IMR-90 (cell line): ENCODE results near the gene PTPRG. TPM values are rescaled to one million over a fixed set of nuclear protein-coding genes. Genes with fewer than 3 reads are reported as not detected.

Experiments
- ATAC-seq: fragments of 200-7000 bp; cut with Tn5 transposase; 2 replicates; pipeline ENCODE4 v1.9.1; 2020; ENCODE audit warnings: low read depth, mild to moderate bottlenecking, moderate library complexity
- BruUV-seq: library from RNA; stranded (reverse); fragments of 400-500 nt; replicated peaks from 2 replicates; lab custom pipeline; 2021; lab: Mats Ljungman, UMichigan
- CTCF ChIA-PET: fragments of 300-600 bp; formaldehyde crosslinking; extraction: SDS; loops from one replicate; lab custom pipeline; 2021; ENCODE audit warnings: antibody characterized with exemption; lab: Yijun Ruan, JAX
- POLR2A ChIA-PET: fragments of 300-600 bp; sonication (Branson Sonifier 250); formaldehyde crosslinking; loops from one replicate; lab custom pipeline; 2022; ENCODE audit warnings: antibody characterized with exemption; ENCODE audit not compliant: unreplicated experiment; lab: Charles Lee
- DNase-seq: peaks from one replicate; pipeline ENCODE4 v3.0.0; 2013
- H2AFZ ChIP-seq: replicated peaks from 2 replicates; pipeline ENCODE3; 2013; ENCODE audit warnings: low read length, mild to moderate bottlenecking; ENCODE audit not compliant: poor library complexity
- H2AK5ac ChIP-seq: 2 replicates; pipeline ENCODE4 v1.6.1; 2013; ENCODE audit warnings: low read depth, low read length, inconsistent platforms
- H2AK9ac ChIP-seq: replicated peaks from 2 replicates; pipeline ENCODE3; 2013; ENCODE audit warnings: mild to moderate bottlenecking, low read depth, low read length, moderate library complexity; ENCODE audit not compliant: poor library complexity
- H2BK120ac ChIP-seq: 2 replicates; pipeline ENCODE4 v1.6.1; 2013; ENCODE audit warnings: low read depth, low read length, inconsistent platforms
- H2BK15ac ChIP-seq: 3 replicates; pipeline ENCODE4 v1.6.1; 2013; ENCODE audit warnings: low read depth, low read length, inconsistent platforms
- H2BK20ac ChIP-seq: 2 replicates; pipeline ENCODE4 v1.6.1; 2013; ENCODE audit warnings: low read depth, mild to moderate bottlenecking, inconsistent platforms, low read length, moderate library complexity
- H2BK5ac ChIP-seq: 2 replicates; pipeline ENCODE4 v1.6.1; 2013; ENCODE audit warnings: mild to moderate bottlenecking, low read depth, low read length, inconsistent platforms; ENCODE audit not compliant: poor library complexity, severe bottlenecking
- H3K14ac ChIP-seq: replicated peaks from 2 replicates; pipeline ENCODE4 v1.6.1; 2013; ENCODE audit warnings: low read depth, low read length, inconsistent platforms
- H3K18ac ChIP-seq: 2 replicates; pipeline ENCODE4 v1.6.1; 2013; ENCODE audit warnings: low read depth, low read length, control low read depth
- H3K23ac ChIP-seq: 2 replicates; pipeline ENCODE4 v1.6.1; 2013; ENCODE audit warnings: low read depth, low read length, inconsistent platforms
- H3K27ac ChIP-seq: 2 replicates; pipeline ENCODE4 v1.5.1; 2013; ENCODE audit warnings: mild to moderate bottlenecking, control low read depth, low read length; ENCODE audit not compliant: insufficient read depth
- H3K27me3 ChIP-seq: 2 replicates; pipeline ENCODE4 v1.6.1; 2013; ENCODE audit warnings: low read length; ENCODE audit not compliant: control insufficient read depth, insufficient read depth
- H3K36me3 ChIP-seq: 2 replicates; pipeline ENCODE4 v1.6.1; 2013; ENCODE audit warnings: low read length, mixed read lengths; ENCODE audit not compliant: control insufficient read depth, insufficient read depth
- H3K4ac ChIP-seq: 2 replicates; pipeline ENCODE4 v1.6.1; 2013; ENCODE audit warnings: low read depth, low read length, inconsistent platforms
- H3K4me1 ChIP-seq: 2 replicates; pipeline ENCODE4 v1.6.1; 2013; ENCODE audit warnings: low read length, mixed read lengths; ENCODE audit not compliant: control insufficient read depth, insufficient read depth
- H3K4me2 ChIP-seq: 2 replicates; pipeline ENCODE4 v1.6.1; 2013; ENCODE audit warnings: low read depth, mild to moderate bottlenecking, control low read depth, low read length, moderate library complexity
- H3K4me3 ChIP-seq: 2 replicates; pipeline ENCODE4 v1.5.1; 2013; ENCODE audit warnings: low read depth, mild to moderate bottlenecking, control low read depth, low read length, moderate library complexity; ENCODE audit not compliant: insufficient read depth
- H3K56ac ChIP-seq: 2 replicates; pipeline ENCODE4 v1.6.1; 2013; ENCODE audit warnings: low read length, inconsistent platforms; ENCODE audit not compliant: insufficient read depth; ENCODE audit errors: extremely low read depth
- H3K79me1 ChIP-seq, 2 experiments: 2 replicates each; pipeline ENCODE4 v1.6.1; 2013; ENCODE audit warnings: low read length in 2 of 2, inconsistent platforms in 1 of 2, low read depth in 1 of 2
- H3K9ac ChIP-seq: 2 replicates; pipeline ENCODE4 v1.6.1; 2013; ENCODE audit warnings: low read depth, low read length, control low read depth
- H3K9me1 ChIP-seq: 2 replicates; pipeline ENCODE4 v1.6.1; 2013; ENCODE audit warnings: low read length, inconsistent platforms; ENCODE audit not compliant: insufficient read depth
- H3K9me3 ChIP-seq: 2 replicates; pipeline ENCODE4 v1.6.1; 2013; ENCODE audit warnings: low read length; ENCODE audit not compliant: control insufficient read depth, insufficient read depth
- H4K20me1 ChIP-seq: 2 replicates; pipeline ENCODE4 v1.6.1; 2013; ENCODE audit warnings: low read length, inconsistent platforms; ENCODE audit not compliant: insufficient read depth
- H4K5ac ChIP-seq: 2 replicates; pipeline ENCODE4 v1.6.1; 2013; ENCODE audit warnings: mild to moderate bottlenecking, low read depth, low read length, control low read depth
- H4K8ac ChIP-seq, 2 experiments: 2 replicates each; pipeline ENCODE4 v1.6.1; 2013; ENCODE audit warnings: low read depth in 2 of 2, low read length in 2 of 2, control low read depth in 1 of 2, inconsistent platforms in 1 of 2
- H4K91ac ChIP-seq: 2 replicates; pipeline ENCODE4 v1.6.1; 2013; ENCODE audit warnings: low read depth, low read length, inconsistent platforms; ENCODE audit not compliant: insufficient read depth
- CHD1 ChIP-seq: IDR thresholded peaks from 2 replicates; pipeline ENCODE4 v1.6.1; 2012; ENCODE audit warnings: low read depth, low read length, improper control_type of control experiment
- MAFK ChIP-seq: IDR thresholded peaks from 2 replicates; pipeline ENCODE4 v1.6.1; 2012; ENCODE audit warnings: low read depth, low read length, improper control_type of control experiment
- RCOR1 ChIP-seq: IDR thresholded peaks from 2 replicates; pipeline ENCODE4 v1.6.1; 2012; ENCODE audit warnings: mild to moderate bottlenecking, low read length, improper control_type of control experiment; ENCODE audit not compliant: insufficient replicate concordance
- WGBS, 2 experiments: methylation state at CpG; one replicate each; pipeline versions ENCODE4 v1.1.5 to v1.1.7; 2013; ENCODE audit warnings: missing lambda C conversion rate in 2 of 2; ENCODE audit not compliant: insufficient read length in 1 of 2; ENCODE audit errors: extremely low coverage in 2 of 2; 5-methylcytosine and 5-hydroxymethylcytosine counted together
- dilution Hi-C: fragments of 300-500 bp; cut with HindIII; formaldehyde crosslinking; loops from one replicate; pipeline ENCODE4 v1.14.3; 2018; ENCODE audit warnings: low sequenced_read_pairs; ENCODE audit not compliant: unreplicated experiment
- in situ Hi-C: fragments of 300-500 bp; cut with MboI; formaldehyde crosslinking; loops from 3 replicates; pipeline ENCODE4 v1.14.3; 2019; ENCODE audit warnings: low sequenced_read_pairs, inconsistent platforms, mixed read lengths
- intact Hi-C: fragments of 100-400 bp; cut with micrococcal nuclease; formaldehyde crosslinking; loops from 2 replicates; pipeline ENCODE4 v1.10.0; 2022
- polyA plus RNA-seq, 3 experiments: library from polyadenylated mRNA; depleted of rRNA; stranded (reverse); fragments of >200 nt; gene quantifications; 2 replicates each; pipeline ENCODE4 v1.2.3, GENCODE V29; 2012; ENCODE audit warnings: low replicate concordance in 1 of 3
- total RNA-seq: library from RNA; depleted of rRNA; stranded (reverse); fragments of >200 nt; gene quantifications from 2 replicates; pipeline ENCODE4 v1.2.3, GENCODE V29; 2012
- TF ChIP-seq, protein P1 (sequence below): conservative IDR thresholded peaks from 2 replicates; pipeline ENCODE4 v1.5.1; 2012; ENCODE audit warnings: mild to moderate bottlenecking, low read depth, low read length, improper control_type of control experiment

The PTPRG gene
- total and polyA plus RNA-seq, 2 of the 4 experiments (the other 2 are of a cell fraction), result 7.7 to 31.0 TPM

DNA sequence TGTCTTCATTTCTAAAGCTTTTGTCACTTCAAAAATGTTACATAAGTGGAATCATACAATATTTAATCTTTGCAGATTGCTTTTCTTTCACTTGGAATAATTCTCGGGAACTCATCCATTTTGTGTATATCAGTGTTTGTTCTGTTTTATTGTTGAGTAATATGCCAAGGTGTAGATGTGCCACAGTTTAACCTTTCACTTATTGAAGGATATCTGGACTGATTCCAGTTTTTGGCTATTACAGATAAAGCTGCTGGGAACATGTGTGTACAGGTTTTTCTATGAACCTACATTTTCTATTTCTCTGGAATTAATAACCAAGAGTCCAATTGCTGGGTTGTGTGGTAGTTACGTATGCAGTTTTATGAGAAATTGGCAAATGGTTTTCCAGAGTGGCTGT, 334.9 kb downstream of the PTPRG start:
- no CpG with 5 or more reads among the region's 2 CpGs for WGBS, 2 experiments
- Histone ChIP-seq H3K4me3 (no peak overlapping the region), H3K56ac (no peak overlapping the region), H4K20me1 (peaks cover 22% of the 10 kb centered on the region; the same call in 1 of the 2 replicates), H3K14ac (no peak overlapping the region), H3K9me1 (peaks cover 3% of the 10 kb centered on the region; the same call in 1 of the 2 replicates), H3K36me3 (no peaks in the 10 kb centered on the region), H3K23ac (no peak overlapping the region), H3K79me1 (peaks cover 25 to 27% of the 10 kb centered on the region in 2 experiments), H3K4me2 (no peak overlapping the region), H2BK5ac (no peak overlapping the region), H2BK15ac (no peak overlapping the region), H2BK20ac (no peak overlapping the region), H2AFZ (no peak overlapping the region), H4K8ac (no peak overlapping the region), H3K27me3 (no peaks in the 10 kb centered on the region), H3K4me1 (peaks cover 2% of the 10 kb centered on the region; the same call in 1 of the 2 replicates), H3K27ac (no peak overlapping the region), H4K91ac (no peak overlapping the region), H3K4ac (no peak overlapping the region), H3K18ac (no peak overlapping the region), H2BK120ac (no peak overlapping the region), H4K5ac (no peak overlapping the region), H3K9me3 (no peaks in the 10 kb centered on the region), H2AK9ac (no peak overlapping the region), H3K9ac (no peak overlapping the region), H2AK5ac (no peak overlapping the region)
- DNase-seq, result no peak
- POLR2A ChIA-PET, result no interaction called here
- no peak for TF ChIP-seq RCOR1
- TF ChIP-seq CHD1, result no peak
- TF ChIP-seq, protein P1, sequence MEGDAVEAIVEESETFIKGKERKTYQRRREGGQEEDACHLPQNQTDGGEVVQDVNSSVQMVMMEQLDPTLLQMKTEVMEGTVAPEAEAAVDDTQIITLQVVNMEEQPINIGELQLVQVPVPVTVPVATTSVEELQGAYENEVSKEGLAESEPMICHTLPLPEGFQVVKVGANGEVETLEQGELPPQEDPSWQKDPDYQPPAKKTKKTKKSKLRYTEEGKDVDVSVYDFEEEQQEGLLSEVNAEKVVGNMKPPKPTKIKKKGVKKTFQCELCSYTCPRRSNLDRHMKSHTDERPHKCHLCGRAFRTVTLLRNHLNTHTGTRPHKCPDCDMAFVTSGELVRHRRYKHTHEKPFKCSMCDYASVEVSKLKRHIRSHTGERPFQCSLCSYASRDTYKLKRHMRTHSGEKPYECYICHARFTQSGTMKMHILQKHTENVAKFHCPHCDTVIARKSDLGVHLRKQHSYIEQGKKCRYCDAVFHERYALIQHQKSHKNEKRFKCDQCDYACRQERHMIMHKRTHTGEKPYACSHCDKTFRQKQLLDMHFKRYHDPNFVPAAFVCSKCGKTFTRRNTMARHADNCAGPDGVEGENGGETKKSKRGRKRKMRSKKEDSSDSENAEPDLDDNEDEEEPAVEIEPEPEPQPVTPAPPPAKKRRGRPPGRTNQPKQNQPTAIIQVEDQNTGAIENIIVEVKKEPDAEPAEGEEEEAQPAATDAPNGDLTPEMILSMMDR, result no peak
- TF ChIP-seq MAFK, result no peak
- in situ Hi-C loops (no loop called here), intact Hi-C loops (no loop called here), dilution Hi-C loops (no loop called here)
- no peak for ATAC-seq
- CTCF ChIA-PET, result no interaction called here
- BruUV-seq, result no TSS peak
